Kidney epithelial cell (primary cell): ENCODE measurements around the gene HHATL. TPM values are rescaled to one million over a fixed set of nuclear protein-coding genes. Genes with fewer than 3 reads are reported as not detected.

ENCODE experiments used
- DNase-seq: peaks from one replicate; pipeline ENCODE4 v3.0.0-alpha.2; 2010; ENCODE audit warnings: low read depth
- H3K27me3 ChIP-seq: 2 replicates; pipeline ENCODE4 v1.6.0; 2011; ENCODE audit warnings: low read length; ENCODE audit not compliant: control insufficient read depth, insufficient read depth
- H3K36me3 ChIP-seq: 2 replicates; pipeline ENCODE4 v1.5.1; 2011; ENCODE audit warnings: low read length; ENCODE audit not compliant: control insufficient read depth, insufficient read depth
- H3K4me3 ChIP-seq: 2 replicates; pipeline ENCODE4 v1.5.1; 2011; ENCODE audit warnings: low read depth, mild to moderate bottlenecking, control low read depth, low read length
- CTCF ChIP-seq: IDR thresholded peaks from 2 replicates; pipeline ENCODE4 v1.5.1; 2011; ENCODE audit warnings: mild to moderate bottlenecking, moderate library complexity, low read length, control low read depth, inconsistent platforms; ENCODE audit not compliant: insufficient read depth, poor library complexity, severe bottlenecking
- total RNA-seq: library from RNA; depleted of rRNA; stranded (reverse); fragments of >200 nt; gene quantifications from 2 replicates; pipeline ENCODE4 v1.2.3, GENCODE V29; 2015

Gene HHATL
- total RNA-seq, 1 donor from 2014 or later: not detected

- Histone ChIP-seq H3K27me3 (peaks cover 1% of the 10 kb centered on the region), H3K4me3 (no peak overlapping the region), H3K36me3 (no peaks in the 10 kb centered on the region)
- TF ChIP-seq CTCF: no peak
- DNase-seq: no peak
Observed at GRCh38 chr3:42673082-42673481, 29.5 kb downstream of the HHATL start.

DNA sequence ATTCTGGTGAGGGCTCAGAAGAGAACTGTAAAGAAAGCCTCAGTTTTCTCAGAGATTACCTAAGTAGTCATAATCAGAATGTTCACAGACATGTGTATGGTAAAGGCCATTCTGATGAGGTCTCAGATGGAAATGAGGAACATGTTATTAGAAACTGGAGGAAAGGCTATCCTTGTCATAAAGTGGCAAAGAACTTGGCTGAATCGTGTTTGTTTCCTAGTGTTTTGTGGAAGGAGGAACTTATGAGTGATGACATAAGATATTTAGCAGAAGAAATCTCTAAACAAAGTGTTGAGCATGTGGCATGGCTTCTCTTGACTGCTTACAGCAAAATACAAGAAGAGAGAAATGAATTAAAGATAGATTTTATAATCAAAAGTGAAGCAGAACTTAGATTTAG is 30.1 kb downstream of the HHATL start:
- no peak for DNase-seq
- Histone ChIP-seq H3K27me3 (peaks cover 3% of the 10 kb centered on the region), H3K4me3 (no peak overlapping the region), H3K36me3 (no peaks in the 10 kb centered on the region)
- TF ChIP-seq CTCF: no peak

- no peak for DNase-seq
- TF ChIP-seq CTCF: no peak
- Histone ChIP-seq H3K36me3 (no peaks in the 10 kb centered on the region), H3K27me3 (peaks cover 3% of the 10 kb centered on the region), H3K4me3 (no peak overlapping the region)
Observed at GRCh38 chr3:42670670-42671069, 31.9 kb downstream of the HHATL start.

GRCh38 chr3:42670051-42670576 is 32.5 kb downstream of the HHATL start:
- Histone ChIP-seq H3K36me3 (no peaks in the 10 kb centered on the region), H3K27me3 (peaks cover 3% of the 10 kb centered on the region), H3K4me3 (no peak overlapping the region)
- TF ChIP-seq CTCF: no peak
- DNase-seq: no peak

DNA sequence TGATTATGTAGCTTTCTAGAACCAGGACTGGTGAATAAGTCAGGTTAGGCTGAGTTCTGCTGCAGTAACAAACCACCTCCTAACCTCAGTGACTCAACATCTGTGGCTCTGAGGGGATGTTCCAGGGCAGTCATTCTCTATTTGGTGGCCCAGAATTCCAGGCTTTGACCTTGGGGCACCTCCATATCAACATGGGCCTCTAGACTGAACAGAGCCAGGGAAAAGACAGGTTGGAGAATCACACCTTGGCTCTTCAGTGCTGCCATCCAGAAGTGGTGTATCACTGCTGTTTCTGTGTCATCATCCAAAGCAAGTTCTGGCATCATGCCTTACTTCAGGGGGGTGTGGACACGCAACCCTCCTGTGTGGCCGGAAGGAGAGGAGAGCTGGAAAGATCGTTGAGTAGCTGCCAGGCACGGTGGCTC is 33.8 kb downstream of the HHATL start:
- no peak for TF ChIP-seq CTCF
- Histone ChIP-seq H3K27me3 (peaks cover 3% of the 10 kb centered on the region), H3K4me3 (no peak overlapping the region), H3K36me3 (no peaks in the 10 kb centered on the region)
- no peak for DNase-seq

DNA sequence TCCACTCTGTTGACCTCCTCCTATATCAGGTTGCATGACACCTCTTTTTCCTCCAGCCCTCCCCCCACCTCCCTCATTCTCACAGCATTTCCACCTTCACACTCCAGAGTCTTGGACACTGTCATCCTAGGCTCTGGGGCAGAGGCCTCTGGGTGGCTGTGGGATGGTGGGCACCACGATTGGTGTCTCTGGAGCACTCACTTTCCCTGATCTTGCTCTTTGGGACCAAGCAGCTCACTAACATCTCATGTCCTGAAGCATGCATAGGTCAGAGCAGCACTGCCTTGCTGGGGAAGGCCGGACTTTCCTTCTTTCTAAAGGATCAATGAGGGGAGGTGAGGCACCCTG is 34.2 kb downstream of the HHATL start:
- Histone ChIP-seq H3K36me3 (no peaks in the 10 kb centered on the region), H3K27me3 (peaks cover 3% of the 10 kb centered on the region), H3K4me3 (no peak overlapping the region)
- DNase-seq: no peak
- no peak for TF ChIP-seq CTCF
